ENCODE measurements around the gene ANTXRL.
"Not testable (repeated sequence)": the region's sequence is repeated elsewhere in the genome, so short reads cannot be mapped to it uniquely, and the experiment has no call there.

The ANTXRL gene

DNA sequence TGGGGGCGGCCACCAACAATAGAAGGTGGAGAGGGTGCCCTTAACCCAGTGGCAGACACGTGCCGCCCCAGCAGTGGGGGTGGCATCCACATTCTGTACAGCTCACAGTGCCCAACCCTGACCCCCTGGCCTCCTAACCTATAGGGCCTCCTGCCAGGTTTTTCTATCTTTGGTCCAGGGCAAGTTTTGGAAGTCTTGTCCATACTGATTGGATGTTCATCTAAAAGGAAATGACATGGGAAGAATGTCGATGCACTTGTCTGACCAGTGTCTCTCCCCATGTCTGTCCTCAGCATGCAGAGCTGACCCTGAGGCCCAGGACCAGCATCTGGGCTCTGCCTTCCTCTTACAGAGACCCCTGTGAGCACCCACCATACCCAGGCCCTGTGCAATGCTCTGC, 32.3 kb upstream of the ANTXRL start:
- H3K9me3 ChIP-seq (ENCODE audit: severe bottlenecking): no peaks in the 10 kb centered on the region
- no peaks in the 10 kb centered on the region for H3K27me3 ChIP-seq (ENCODE audit: insufficient read depth, low read depth, severe bottlenecking)
- no peak for TF ChIP-seq CTCF (IDR thresholded peaks at IDR 0.05; ENCODE audit: low read depth, low read length)
- H3K4me3 ChIP-seq (ENCODE audit: low read depth, low read length): no peak overlapping the region
- no peaks in the 10 kb centered on the region for H3K36me3 ChIP-seq
- no peak overlapping the region for H3K27ac ChIP-seq
- no peak for DNase-seq

- not testable (repeated sequence) for DNase-seq; H3K9me3 ChIP-seq (ENCODE audit: severe bottlenecking); H3K27me3 ChIP-seq (ENCODE audit: insufficient read depth, low read depth, severe bottlenecking); H3K27ac ChIP-seq; H3K36me3 ChIP-seq; H3K4me3 ChIP-seq (ENCODE audit: low read depth, low read length)
These were observed 31.6 kb upstream of the ANTXRL start for GRCh38 chr10:46255210-46255609.

GRCh38 chr10:46255801-46256747, 30.7 kb upstream of the ANTXRL start:
- Histone ChIP-seq H3K4me3 (ENCODE audit: low read depth, low read length) (no peak overlapping the region), H3K36me3 (no peaks in the 10 kb centered on the region), H3K9me3 (ENCODE audit: severe bottlenecking) (no peaks in the 10 kb centered on the region), H3K27ac (no peak overlapping the region), H3K27me3 (ENCODE audit: insufficient read depth, low read depth, severe bottlenecking) (no peaks in the 10 kb centered on the region)
- TF ChIP-seq CTCF (IDR thresholded peaks at IDR 0.05; ENCODE audit: low read depth, low read length): peak; percentile 76
- peak; percentile 79 for DNase-seq

DNA sequence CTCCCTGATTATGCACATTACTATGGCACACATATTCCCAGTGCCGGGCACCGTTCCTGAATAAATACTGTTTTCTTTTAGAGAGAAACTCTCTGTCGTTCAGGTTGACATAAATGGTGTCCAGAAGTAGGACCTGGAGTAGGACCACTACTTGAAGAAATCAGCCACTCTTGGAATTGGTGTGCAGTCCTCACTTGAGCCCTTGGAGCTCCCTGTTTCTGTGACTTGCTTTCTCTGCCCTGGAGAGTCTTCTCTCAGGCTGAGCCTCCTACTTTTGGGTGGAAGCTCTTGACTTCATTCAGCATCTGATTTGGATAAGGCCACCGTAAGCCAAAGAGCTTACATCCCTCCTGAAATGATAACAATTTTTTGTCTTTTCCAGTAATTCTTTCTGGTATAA, 29.7 kb upstream of the ANTXRL start:
- H3K27ac ChIP-seq: no peak overlapping the region
- H3K4me3 ChIP-seq (ENCODE audit: low read depth, low read length): no peak overlapping the region
- no peak for TF ChIP-seq CTCF (IDR thresholded peaks at IDR 0.05; ENCODE audit: low read depth, low read length)
- no peak for DNase-seq
- no peaks in the 10 kb centered on the region for H3K9me3 ChIP-seq (ENCODE audit: severe bottlenecking)
- no peaks in the 10 kb centered on the region for H3K36me3 ChIP-seq
- H3K27me3 ChIP-seq (ENCODE audit: insufficient read depth, low read depth, severe bottlenecking): no peaks in the 10 kb centered on the region

DNA sequence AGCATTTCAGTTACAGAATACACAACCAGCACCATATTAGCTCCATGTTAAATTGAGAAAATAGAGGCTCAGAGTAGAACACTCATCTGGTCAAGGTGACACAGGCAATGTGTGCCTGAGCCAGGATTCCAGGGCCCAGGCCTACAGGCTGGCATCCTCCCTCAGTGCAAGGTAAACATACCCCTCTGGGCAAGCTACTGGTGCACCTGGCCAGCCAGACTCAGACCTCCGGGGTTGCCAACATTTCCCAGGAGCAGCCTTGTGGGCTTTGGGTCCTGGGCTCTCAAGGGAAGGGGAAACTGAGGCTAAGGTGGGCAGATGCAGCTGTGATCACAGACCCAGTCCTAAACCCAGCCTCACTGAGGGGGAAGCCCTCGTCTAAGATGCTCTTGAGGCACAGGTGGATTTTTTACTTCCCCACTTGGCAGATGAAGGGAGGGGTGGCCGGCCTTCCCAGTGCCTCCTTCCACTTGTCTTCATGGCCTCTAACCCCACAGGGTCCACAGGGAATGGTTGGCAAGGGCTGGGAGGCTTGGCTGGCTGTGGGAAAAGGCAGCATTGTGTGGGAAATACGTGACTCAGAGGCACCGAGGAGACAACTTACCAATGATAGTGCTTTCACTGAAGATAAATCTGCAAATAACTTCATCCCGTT, 23.8 kb upstream of the ANTXRL start:
- not testable (repeated sequence) for H3K27ac ChIP-seq; H3K4me3 ChIP-seq (ENCODE audit: low read depth, low read length); DNase-seq; H3K9me3 ChIP-seq (ENCODE audit: severe bottlenecking); H3K36me3 ChIP-seq; H3K27me3 ChIP-seq (ENCODE audit: insufficient read depth, low read depth, severe bottlenecking)

DNA sequence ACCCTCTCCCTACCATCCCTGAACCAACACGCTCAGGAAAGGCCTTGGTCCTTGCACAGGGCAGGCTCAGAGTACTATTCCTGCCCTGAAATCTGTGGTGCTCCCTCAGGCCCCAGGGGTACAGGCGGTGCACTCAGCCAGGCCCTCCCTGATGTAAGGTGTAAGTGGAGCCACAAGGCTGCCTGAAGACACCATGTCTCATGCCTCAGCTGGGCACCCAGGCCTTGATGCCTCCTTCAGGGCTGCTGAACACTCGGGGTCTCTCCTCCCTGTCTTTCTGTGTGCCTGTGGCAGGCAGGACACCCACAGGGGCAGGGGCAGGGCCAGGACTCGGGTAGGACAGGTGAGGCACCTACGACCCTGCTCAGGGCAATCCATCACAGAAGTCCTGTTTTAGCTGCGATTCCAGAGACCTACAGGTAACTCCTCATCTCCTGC, 22.9 kb upstream of the ANTXRL start:
- no peaks in the 10 kb centered on the region for H3K27me3 ChIP-seq (ENCODE audit: insufficient read depth, low read depth, severe bottlenecking)
- no peak for TF ChIP-seq CTCF (IDR thresholded peaks at IDR 0.05; ENCODE audit: low read depth, low read length)
- H3K27ac ChIP-seq: no peak overlapping the region
- H3K4me3 ChIP-seq (ENCODE audit: low read depth, low read length): no peak overlapping the region
- no peak for DNase-seq
- H3K36me3 ChIP-seq: no peaks in the 10 kb centered on the region
- no peaks in the 10 kb centered on the region for H3K9me3 ChIP-seq (ENCODE audit: severe bottlenecking)
